ENCODE data around the gene AMZ2.
"Not testable (repeated sequence)": the region's sequence is repeated elsewhere in the genome, so short reads cannot be mapped to it uniquely, and the experiment has no call there.

Gene AMZ2

GRCh38 chr17:68247445-68248198 lies at the start of gene AMZ2:
TSS of gene AMZ2 (plus strand) at chr17:68248043. CDS start at chr17:68250188, 2,145 bp downstream.
- H3K4me1 ChIP-seq (ENCODE audit: control insufficient read depth, insufficient read depth, low read length), result peaks cover 14% of the 10 kb centered on the region
- no peaks in the 10 kb centered on the region for H3K27me3 ChIP-seq (ENCODE audit: control insufficient read depth in 1 of 2, insufficient read depth in 2 of 2, low read length in 2 of 2)
- H3K9me3 ChIP-seq (ENCODE audit: control insufficient read depth in 2 of 2, low read length in 2 of 2), result no peaks in the 10 kb centered on the region
- H3K4me3 ChIP-seq (ENCODE audit: low read length in 2 of 2), result peak within 1 kb of the TSS; percentile 87
- H3K36me3 ChIP-seq (ENCODE audit: control insufficient read depth in 2 of 2, insufficient read depth in 2 of 2, low read length in 2 of 2), result no peaks in the 10 kb centered on the region
- H3K9ac ChIP-seq (ENCODE audit: low read length in 2 of 2), result peak within 1 kb of the TSS; percentile 97 to 98
- H3K27ac ChIP-seq (ENCODE audit: low read length), result peak within 1 kb of the TSS; percentile 95

DNA sequence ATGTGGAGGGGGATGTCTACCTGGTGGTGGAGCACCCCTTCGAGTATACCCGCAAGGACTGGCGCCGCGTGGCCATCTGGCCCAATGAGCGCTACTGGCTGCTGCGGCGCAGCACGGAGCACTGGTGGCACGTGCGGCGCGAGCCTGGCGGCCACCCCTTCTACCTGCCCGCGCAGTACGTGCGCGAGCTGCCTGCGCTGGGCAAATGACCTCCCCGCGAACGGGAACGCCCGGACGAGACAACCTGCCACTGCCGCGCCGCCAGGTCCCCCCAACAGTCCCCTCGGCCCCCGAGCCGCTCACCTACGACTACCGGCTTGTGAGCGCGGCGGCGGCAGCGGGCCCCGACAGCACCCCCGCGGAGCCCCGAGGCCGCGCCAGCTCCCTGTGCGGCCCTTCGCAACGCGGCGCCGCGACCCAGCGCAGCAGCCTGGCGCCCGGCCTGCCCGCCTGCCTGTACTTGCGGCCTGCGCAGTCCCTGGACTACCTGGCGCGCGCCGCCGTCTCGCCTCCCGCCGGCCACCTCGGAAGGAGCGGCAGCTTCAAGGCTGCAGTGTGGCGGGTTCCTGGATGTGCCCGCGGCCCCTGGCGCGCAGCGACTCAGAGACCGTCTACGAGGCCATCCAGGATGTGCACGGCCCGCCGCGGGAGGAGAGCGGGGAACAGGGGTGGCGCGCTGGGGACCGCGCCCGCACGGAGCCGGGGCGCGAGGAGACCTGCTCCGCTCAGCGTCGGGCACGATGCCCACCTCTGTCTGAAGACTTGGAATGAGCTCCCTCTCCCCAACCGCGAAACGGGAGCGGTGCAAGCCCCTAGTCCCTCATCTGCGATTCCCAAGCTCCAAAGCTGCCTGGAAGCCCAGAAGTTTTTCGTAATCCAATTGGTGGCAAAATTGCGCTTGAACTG lies 48.7 kb upstream of the AMZ2 start:
- Histone ChIP-seq H3K27ac (ENCODE audit: low read length) (no peak overlapping the region), H3K36me3 (ENCODE audit: control insufficient read depth in 2 of 2, insufficient read depth in 2 of 2, low read length in 2 of 2) (no peaks in the 10 kb centered on the region), H3K9ac (ENCODE audit: low read length in 2 of 2) (no peak overlapping the region), H3K27me3 (ENCODE audit: control insufficient read depth in 1 of 2, insufficient read depth in 2 of 2, low read length in 2 of 2) (peaks cover 49 to 54% of the 10 kb centered on the region in 2 donors), H3K4me1 (ENCODE audit: control insufficient read depth, insufficient read depth, low read length) (peaks cover 43% of the 10 kb centered on the region), H3K4me3 (ENCODE audit: low read length in 2 of 2) (peak overlapping the region; percentile 49 to 52), H3K9me3 (ENCODE audit: control insufficient read depth in 2 of 2, low read length in 2 of 2) (no peaks in the 10 kb centered on the region)

DNA sequence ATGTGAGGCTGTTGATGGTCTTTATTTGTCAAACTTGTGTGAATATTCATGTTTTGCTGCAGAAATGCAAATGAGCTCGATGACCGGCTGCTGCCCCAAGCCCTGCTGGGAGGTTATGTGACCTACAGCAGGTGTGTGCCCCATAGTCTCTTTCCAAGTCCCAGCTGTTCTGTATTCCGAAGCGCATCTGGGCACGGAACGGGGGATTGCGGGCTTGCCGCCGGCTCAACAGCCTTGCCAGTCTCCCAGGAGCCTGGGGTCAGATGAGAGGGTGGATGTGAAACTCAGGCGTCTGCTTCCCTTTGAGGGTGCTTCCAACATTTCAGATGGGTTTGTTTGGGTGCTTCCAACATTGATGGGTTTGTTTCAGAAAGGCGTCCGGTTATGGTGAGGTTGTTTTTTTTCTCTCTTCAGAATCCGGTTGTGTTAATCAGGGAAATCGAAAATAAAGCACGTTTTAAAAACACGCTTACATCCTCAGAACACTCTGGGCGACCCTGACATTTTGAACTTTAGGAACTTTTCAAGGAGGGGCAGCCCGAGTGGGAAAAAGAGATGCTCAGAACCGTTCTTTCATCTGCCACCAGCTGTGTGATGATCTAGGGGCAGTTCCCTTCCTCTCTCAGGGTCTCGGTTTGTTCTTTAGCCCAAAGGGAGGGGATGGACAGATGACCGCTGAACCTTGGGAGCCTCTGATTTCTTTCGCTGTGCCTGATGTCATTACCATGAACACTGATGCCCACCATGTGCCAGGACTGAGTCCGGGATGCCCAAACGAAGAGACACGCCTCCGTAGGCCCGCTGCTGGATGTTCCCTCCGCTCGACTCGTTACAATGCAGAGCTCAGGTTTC lies 47.8 kb upstream of the AMZ2 start:
- Histone ChIP-seq H3K4me3 (ENCODE audit: low read length in 2 of 2) (peak overlapping the region; percentile 66 to 67), H3K9ac (ENCODE audit: low read length in 2 of 2) (no peak overlapping the region), H3K9me3 (ENCODE audit: control insufficient read depth in 2 of 2, low read length in 2 of 2) (no peaks in the 10 kb centered on the region), H3K36me3 (ENCODE audit: control insufficient read depth in 2 of 2, insufficient read depth in 2 of 2, low read length in 2 of 2) (no peaks in the 10 kb centered on the region), H3K27me3 (ENCODE audit: control insufficient read depth in 1 of 2, insufficient read depth in 2 of 2, low read length in 2 of 2) (peaks cover 49 to 56% of the 10 kb centered on the region in 2 donors), H3K4me1 (ENCODE audit: control insufficient read depth, insufficient read depth, low read length) (peaks cover 48% of the 10 kb centered on the region), H3K27ac (ENCODE audit: low read length) (no peak overlapping the region)

GRCh38 chr17:68200689-68201417 lies 47.0 kb upstream of the AMZ2 start:
- Histone ChIP-seq H3K27me3 (ENCODE audit: control insufficient read depth in 1 of 2, insufficient read depth in 2 of 2, low read length in 2 of 2) (peaks cover 42 to 53% of the 10 kb centered on the region in 2 donors), H3K4me3 (ENCODE audit: low read length in 2 of 2) (peak overlapping the region; percentile 66 to 67), H3K4me1 (ENCODE audit: control insufficient read depth, insufficient read depth, low read length) (peaks cover 50% of the 10 kb centered on the region), H3K9me3 (ENCODE audit: control insufficient read depth in 2 of 2, low read length in 2 of 2) (no peaks in the 10 kb centered on the region), H3K9ac (ENCODE audit: low read length in 2 of 2) (no peak overlapping the region), H3K27ac (ENCODE audit: low read length) (no peak overlapping the region), H3K36me3 (ENCODE audit: control insufficient read depth in 2 of 2, insufficient read depth in 2 of 2, low read length in 2 of 2) (no peaks in the 10 kb centered on the region)

- not testable (repeated sequence) for H3K9ac ChIP-seq (ENCODE audit: low read length in 2 of 2); H3K27ac ChIP-seq (ENCODE audit: low read length); H3K36me3 ChIP-seq (ENCODE audit: control insufficient read depth in 2 of 2, insufficient read depth in 2 of 2, low read length in 2 of 2); H3K4me3 ChIP-seq (ENCODE audit: low read length in 2 of 2); H3K9me3 ChIP-seq (ENCODE audit: control insufficient read depth in 2 of 2, low read length in 2 of 2)
- peaks cover 49% of the 10 kb centered on the region for H3K4me1 ChIP-seq (ENCODE audit: control insufficient read depth, insufficient read depth, low read length)
- peaks cover 42 to 50% of the 10 kb centered on the region in 2 donors for H3K27me3 ChIP-seq (ENCODE audit: control insufficient read depth in 1 of 2, insufficient read depth in 2 of 2, low read length in 2 of 2)
These were observed 46.4 kb upstream of the AMZ2 start for GRCh38 chr17:68201418-68201771.

- H3K27ac ChIP-seq (ENCODE audit: low read length); H3K9ac ChIP-seq (ENCODE audit: low read length in 2 of 2); H3K36me3 ChIP-seq (ENCODE audit: control insufficient read depth in 2 of 2, insufficient read depth in 2 of 2, low read length in 2 of 2); H3K9me3 ChIP-seq (ENCODE audit: control insufficient read depth in 2 of 2, low read length in 2 of 2); H3K4me3 ChIP-seq (ENCODE audit: low read length in 2 of 2): not testable (repeated sequence)
- peaks cover 40% of the 10 kb centered on the region for H3K4me1 ChIP-seq (ENCODE audit: control insufficient read depth, insufficient read depth, low read length)
- H3K27me3 ChIP-seq (ENCODE audit: control insufficient read depth in 1 of 2, insufficient read depth in 2 of 2, low read length in 2 of 2), result peaks cover 34 to 40% of the 10 kb centered on the region in 2 donors
These were observed 45.5 kb upstream of the AMZ2 start for GRCh38 chr17:68202321-68202720.

- Histone ChIP-seq H3K9ac (ENCODE audit: low read length in 2 of 2) (peak overlapping the region in 1 of 2 donors; percentile 51), H3K27ac (ENCODE audit: low read length) (no peak overlapping the region), H3K27me3 (ENCODE audit: control insufficient read depth in 1 of 2, insufficient read depth in 2 of 2, low read length in 2 of 2) (peaks cover 16 to 17% of the 10 kb centered on the region in 2 donors), H3K36me3 (ENCODE audit: control insufficient read depth in 2 of 2, insufficient read depth in 2 of 2, low read length in 2 of 2) (no peaks in the 10 kb centered on the region), H3K9me3 (ENCODE audit: control insufficient read depth in 2 of 2, low read length in 2 of 2) (no peaks in the 10 kb centered on the region), H3K4me1 (ENCODE audit: control insufficient read depth, insufficient read depth, low read length) (peaks cover 23% of the 10 kb centered on the region), H3K4me3 (ENCODE audit: low read length in 2 of 2) (peak overlapping the region; percentile 73 to 79)
These were observed 43.1 kb upstream of the AMZ2 start for GRCh38 chr17:68204736-68205135.

DNA sequence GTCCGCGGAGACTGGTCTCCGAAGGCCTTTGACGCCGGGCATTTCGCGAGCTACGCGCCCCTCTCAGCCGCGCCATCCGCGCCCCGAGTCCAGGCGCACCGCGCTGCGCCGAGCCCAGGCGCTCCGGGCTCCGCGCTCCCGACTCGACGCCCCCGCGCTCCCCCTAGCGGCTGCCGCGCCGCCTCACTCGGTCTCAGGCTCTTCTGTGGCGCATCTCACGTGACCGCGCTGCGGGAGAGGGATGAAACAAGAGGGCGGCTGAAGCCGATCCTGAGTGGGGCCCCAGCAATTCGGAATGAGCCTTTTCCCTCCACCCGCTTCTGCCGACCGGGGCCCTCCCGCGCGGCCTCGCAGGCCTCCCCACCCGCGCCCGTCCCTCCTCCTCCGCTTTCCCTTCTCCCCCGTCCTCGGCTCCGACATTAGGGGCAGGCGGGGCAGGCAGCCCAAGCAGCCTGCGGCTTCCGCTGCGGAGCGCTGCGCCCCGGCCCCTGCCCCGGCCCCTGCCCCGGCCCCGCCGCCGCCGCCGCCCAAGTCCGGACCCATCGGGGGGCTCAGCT lies 42.5 kb upstream of the AMZ2 start:
- Histone ChIP-seq H3K9me3 (ENCODE audit: control insufficient read depth in 2 of 2, low read length in 2 of 2) (no peaks in the 10 kb centered on the region), H3K27me3 (ENCODE audit: control insufficient read depth in 1 of 2, insufficient read depth in 2 of 2, low read length in 2 of 2) (peaks cover 10 to 11% of the 10 kb centered on the region in 2 donors), H3K36me3 (ENCODE audit: control insufficient read depth in 2 of 2, insufficient read depth in 2 of 2, low read length in 2 of 2) (no peaks in the 10 kb centered on the region), H3K4me3 (ENCODE audit: low read length in 2 of 2) (peak overlapping the region; percentile 73 to 79), H3K9ac (ENCODE audit: low read length in 2 of 2) (peak overlapping the region; percentile 42 to 51), H3K27ac (ENCODE audit: low read length) (no peak overlapping the region), H3K4me1 (ENCODE audit: control insufficient read depth, insufficient read depth, low read length) (peaks cover 17% of the 10 kb centered on the region)

DNA sequence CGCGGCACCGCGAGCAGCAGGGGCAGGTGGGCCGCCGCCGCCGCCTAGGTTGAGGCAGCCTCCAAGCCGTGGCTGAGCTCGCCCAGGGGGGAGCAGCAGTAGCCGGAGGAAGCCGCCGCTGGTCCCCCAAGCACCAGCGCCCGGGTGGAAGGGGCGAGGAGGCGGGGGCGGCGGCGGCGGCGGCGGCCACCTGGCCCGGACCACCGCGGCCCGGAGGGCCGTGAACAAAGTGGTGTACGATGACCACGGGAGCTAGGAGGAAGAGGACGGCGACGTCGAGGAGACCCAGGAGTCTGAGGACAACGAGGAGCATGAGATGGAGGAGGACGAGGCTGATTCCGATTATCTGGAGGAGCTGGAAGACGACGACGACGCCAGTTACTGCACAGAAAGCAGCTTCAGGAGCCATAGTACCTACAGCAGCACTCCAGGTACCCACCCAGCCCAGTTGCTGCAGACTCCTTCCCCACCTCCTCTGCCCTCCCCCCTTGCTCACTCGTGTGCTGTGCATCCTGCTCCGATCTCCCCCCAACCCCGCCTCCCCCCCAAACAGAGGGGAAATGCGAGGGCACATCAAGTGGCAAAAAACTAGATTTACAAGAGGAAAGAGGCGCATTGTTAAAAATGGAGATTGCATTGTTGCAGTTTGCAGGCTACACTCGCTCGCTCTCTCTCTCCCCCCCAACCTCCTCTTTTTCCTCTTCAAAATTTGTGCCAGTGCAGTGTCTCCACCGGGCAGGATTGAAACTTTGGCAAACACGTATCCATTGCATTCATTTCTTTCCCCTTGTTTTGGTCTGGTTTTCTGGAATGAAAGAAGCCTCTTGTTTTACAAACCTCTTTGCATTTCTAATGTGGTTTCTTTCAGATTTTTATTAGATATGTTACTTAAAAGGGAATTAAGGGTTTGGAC lies 41.8 kb upstream of the AMZ2 start:
- H3K27me3 ChIP-seq (ENCODE audit: control insufficient read depth in 1 of 2, insufficient read depth in 2 of 2, low read length in 2 of 2), result peaks cover 5 to 7% of the 10 kb centered on the region in 2 donors
- no peaks in the 10 kb centered on the region for H3K9me3 ChIP-seq (ENCODE audit: control insufficient read depth in 2 of 2, low read length in 2 of 2)
- H3K4me1 ChIP-seq (ENCODE audit: control insufficient read depth, insufficient read depth, low read length), result peaks cover 10% of the 10 kb centered on the region
- H3K27ac ChIP-seq (ENCODE audit: low read length), result no peak overlapping the region
- H3K36me3 ChIP-seq (ENCODE audit: control insufficient read depth in 2 of 2, insufficient read depth in 2 of 2, low read length in 2 of 2), result no peaks in the 10 kb centered on the region
- H3K4me3 ChIP-seq (ENCODE audit: low read length in 2 of 2), result peak overlapping the region; percentile 73 to 79
- H3K9ac ChIP-seq (ENCODE audit: low read length in 2 of 2), result peak overlapping the region in 1 of 2 donors; percentile 71

All from stomach smooth muscle (tissue), 2 donors.